OCI-LY1 (cell line): ENCODE measurements around the gene CCDC60.

Source experiments
- H2AFZ ChIP-seq: fragments of 200-600 bp; sonication (generic), shearing (Covaris generic); 2 replicates; pipeline ENCODE4 v1.6.0; 2014; ENCODE audit warnings: antibody characterized with exemption, mild to moderate bottlenecking, low read length
- H3F3A ChIP-seq: fragments of 200-600 bp; sonication (generic), shearing (Covaris generic); 2 replicates; pipeline ENCODE4 v1.6.0; 2014; ENCODE audit warnings: mild to moderate bottlenecking, antibody characterized with exemption, low read length, moderate library complexity; ENCODE audit not compliant: insufficient read depth
- H3K27ac ChIP-seq: fragments of 200-600 bp; sonication (generic); 2 replicates; pipeline ENCODE4 v1.5.1; 2014; ENCODE audit warnings: low read length, mixed run types, mild to moderate bottlenecking, low read depth; ENCODE audit not compliant: poor library complexity, severe bottlenecking
- H3K27me3 ChIP-seq: fragments of 200-600 bp; sonication (generic); 2 replicates; pipeline ENCODE4 v1.6.0; 2014; ENCODE audit warnings: antibody characterized with exemption, mild to moderate bottlenecking, low read length, moderate library complexity; ENCODE audit not compliant: insufficient read depth
- H3K36me3 ChIP-seq: fragments of 200-600 bp; sonication (generic); 2 replicates; pipeline ENCODE4 v1.6.1; 2014; ENCODE audit warnings: mild to moderate bottlenecking, antibody characterized with exemption, low read length, moderate library complexity, mixed read lengths; ENCODE audit not compliant: insufficient read depth
- H3K4me1 ChIP-seq: fragments of 200-600 bp; sonication (generic); 2 replicates; pipeline ENCODE4 v1.5.1; 2014; ENCODE audit warnings: mild to moderate bottlenecking, low read length, moderate library complexity; ENCODE audit not compliant: insufficient read depth, severe bottlenecking
- H3K4me2 ChIP-seq: fragments of 200-600 bp; sonication (generic), shearing (Covaris generic); 2 replicates; pipeline ENCODE4 v1.6.1; 2014; ENCODE audit warnings: low read length
- H3K4me3 ChIP-seq: fragments of 200-600 bp; sonication (generic); 2 replicates; pipeline ENCODE4 v1.5.1; 2014; ENCODE audit warnings: low read length, low read depth, mild to moderate bottlenecking, mixed read lengths; ENCODE audit not compliant: poor library complexity, severe bottlenecking
- H3K79me2 ChIP-seq: fragments of 200-600 bp; shearing (Covaris generic); 2 replicates; pipeline ENCODE4 v1.6.1; 2016; ENCODE audit warnings: mixed run types, low read length, mixed read lengths; ENCODE audit not compliant: insufficient read depth
- H3K9ac ChIP-seq: fragments of 200-600 bp; sonication (generic), shearing (Covaris generic); 2 replicates; pipeline ENCODE4 v1.6.1; 2014; ENCODE audit warnings: mild to moderate bottlenecking, low read length, mixed read lengths
- H3K9me2 ChIP-seq: fragments of 200-600 bp; sonication (generic), shearing (Covaris generic); 2 replicates; pipeline ENCODE4 v1.6.1; 2014; ENCODE audit warnings: low read depth, mild to moderate bottlenecking, low read length, mixed read lengths
- H3K9me3 ChIP-seq: fragments of 200-600 bp; shearing (Covaris generic); 2 replicates; pipeline ENCODE4 v1.6.1; 2014; ENCODE audit warnings: low read length, mixed read lengths
- H4K20me1 ChIP-seq: fragments of 200-600 bp; sonication (generic), shearing (Covaris generic); 2 replicates; pipeline ENCODE4 v1.6.0; 2016; ENCODE audit warnings: mild to moderate bottlenecking, low read length; ENCODE audit not compliant: insufficient read depth
- EZH2 ChIP-seq: fragments of 200-600 bp; sonication (generic), shearing (Covaris generic); IDR thresholded peaks from 2 replicates; pipeline ENCODE4 v1.8.0; 2017; ENCODE audit warnings: borderline replicate concordance, mixed run types, mild to moderate bottlenecking, antibody characterized with exemption, low read length, moderate library complexity, mixed read lengths
- TF ChIP-seq, protein P1 (sequence below): fragments of 200-600 bp; sonication (generic), shearing (Covaris generic); IDR thresholded peaks from 2 replicates; pipeline ENCODE4 v1.5.1; 2017; ENCODE audit warnings: mild to moderate bottlenecking, antibody characterized with exemption, low read length, moderate library complexity, mixed read lengths

The CCDC60 gene

DNA sequence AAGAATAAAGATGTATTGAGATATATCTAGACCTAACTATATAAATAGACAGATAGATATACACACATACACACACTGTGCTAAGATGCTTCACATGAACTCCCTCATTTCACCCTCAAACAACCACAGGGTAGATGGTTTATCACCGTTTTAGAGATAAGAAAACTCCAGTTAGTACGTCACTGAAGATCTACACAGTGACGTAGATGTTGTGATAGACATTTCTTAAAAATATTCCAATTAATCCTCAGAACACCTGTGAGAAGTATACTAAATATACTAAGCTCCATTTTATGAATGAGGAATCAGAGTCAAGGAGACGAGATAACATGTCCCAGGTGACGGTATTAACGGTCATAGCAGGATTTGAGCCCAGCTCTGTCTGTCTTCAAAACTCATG is 31.5 kb downstream of the CCDC60 start:
- no peak overlapping the region for H2AFZ ChIP-seq
- H3K79me2 ChIP-seq, result no peaks in the 10 kb centered on the region
- H3K36me3 ChIP-seq, result no peaks in the 10 kb centered on the region
- H3K9me3 ChIP-seq, result no peaks in the 10 kb centered on the region
- H3K27me3 ChIP-seq, result no peaks in the 10 kb centered on the region
- H3K9ac ChIP-seq, result no peak overlapping the region
- no peak overlapping the region for H3K4me2 ChIP-seq
- H3K4me3 ChIP-seq, result no peak overlapping the region
- no peak overlapping the region for H3K27ac ChIP-seq
- TF ChIP-seq EZH2, result no peak
- TF ChIP-seq, protein P1, sequence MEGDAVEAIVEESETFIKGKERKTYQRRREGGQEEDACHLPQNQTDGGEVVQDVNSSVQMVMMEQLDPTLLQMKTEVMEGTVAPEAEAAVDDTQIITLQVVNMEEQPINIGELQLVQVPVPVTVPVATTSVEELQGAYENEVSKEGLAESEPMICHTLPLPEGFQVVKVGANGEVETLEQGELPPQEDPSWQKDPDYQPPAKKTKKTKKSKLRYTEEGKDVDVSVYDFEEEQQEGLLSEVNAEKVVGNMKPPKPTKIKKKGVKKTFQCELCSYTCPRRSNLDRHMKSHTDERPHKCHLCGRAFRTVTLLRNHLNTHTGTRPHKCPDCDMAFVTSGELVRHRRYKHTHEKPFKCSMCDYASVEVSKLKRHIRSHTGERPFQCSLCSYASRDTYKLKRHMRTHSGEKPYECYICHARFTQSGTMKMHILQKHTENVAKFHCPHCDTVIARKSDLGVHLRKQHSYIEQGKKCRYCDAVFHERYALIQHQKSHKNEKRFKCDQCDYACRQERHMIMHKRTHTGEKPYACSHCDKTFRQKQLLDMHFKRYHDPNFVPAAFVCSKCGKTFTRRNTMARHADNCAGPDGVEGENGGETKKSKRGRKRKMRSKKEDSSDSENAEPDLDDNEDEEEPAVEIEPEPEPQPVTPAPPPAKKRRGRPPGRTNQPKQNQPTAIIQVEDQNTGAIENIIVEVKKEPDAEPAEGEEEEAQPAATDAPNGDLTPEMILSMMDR, result no peak
- H3K4me1 ChIP-seq, result no peaks in the 10 kb centered on the region
- no peaks in the 10 kb centered on the region for H3F3A ChIP-seq
- H3K9me2 ChIP-seq, result no peaks in the 10 kb centered on the region
- no peaks in the 10 kb centered on the region for H4K20me1 ChIP-seq

DNA sequence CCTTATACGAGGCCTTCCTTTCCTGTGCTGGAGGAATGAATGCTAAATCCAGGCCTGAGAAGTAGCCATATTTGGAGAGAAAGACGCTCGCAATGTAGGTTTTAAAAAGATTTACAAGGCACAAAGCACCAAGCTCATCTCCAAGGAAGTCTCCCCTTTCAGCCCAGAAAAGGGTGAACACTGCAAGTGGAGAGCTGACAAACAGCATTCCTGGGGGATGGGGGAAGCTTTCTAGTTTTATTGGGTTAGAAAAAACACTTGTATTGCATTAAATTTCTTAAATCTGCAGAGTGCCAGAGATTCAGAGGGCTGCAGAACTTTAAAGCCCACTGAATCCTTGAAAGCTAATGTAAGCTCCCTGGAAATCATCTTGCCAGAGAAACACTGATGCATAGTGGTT is 34.6 kb downstream of the CCDC60 start:
- Histone ChIP-seq H3F3A (no peaks in the 10 kb centered on the region), H3K4me2 (no peak overlapping the region), H3K27me3 (no peaks in the 10 kb centered on the region), H3K27ac (no peak overlapping the region), H3K9me3 (no peaks in the 10 kb centered on the region), H3K9ac (no peak overlapping the region), H3K4me1 (no peaks in the 10 kb centered on the region), H3K36me3 (no peaks in the 10 kb centered on the region), H3K79me2 (no peaks in the 10 kb centered on the region), H2AFZ (no peak overlapping the region), H4K20me1 (no peaks in the 10 kb centered on the region), H3K9me2 (no peaks in the 10 kb centered on the region), H3K4me3 (no peak overlapping the region)
- TF ChIP-seq, protein P1, result no peak
- TF ChIP-seq EZH2, result no peak

GRCh38 chr12:119369907-119370546 is 35.5 kb downstream of the CCDC60 start:
- TF ChIP-seq EZH2, result no peak
- TF ChIP-seq, protein P1, result no peak
- no peak overlapping the region for H2AFZ ChIP-seq
- no peaks in the 10 kb centered on the region for H4K20me1 ChIP-seq
- H3K4me2 ChIP-seq, result no peak overlapping the region
- no peaks in the 10 kb centered on the region for H3K27me3 ChIP-seq
- no peak overlapping the region for H3K9ac ChIP-seq
- no peaks in the 10 kb centered on the region for H3K79me2 ChIP-seq
- H3K9me3 ChIP-seq, result no peaks in the 10 kb centered on the region
- no peaks in the 10 kb centered on the region for H3K4me1 ChIP-seq
- H3K27ac ChIP-seq, result no peak overlapping the region
- H3K9me2 ChIP-seq, result no peaks in the 10 kb centered on the region
- no peaks in the 10 kb centered on the region for H3F3A ChIP-seq
- no peaks in the 10 kb centered on the region for H3K36me3 ChIP-seq
- no peak overlapping the region for H3K4me3 ChIP-seq
